Mesothelial cell of epicardium (in vitro differentiated cells): ENCODE results near the gene LRRFIP2. TPM values are rescaled to one million over a fixed set of nuclear protein-coding genes. Genes with fewer than 3 reads are reported as not detected.

Source experiments
- DNase-seq, 2 experiments: peaks; one replicate each; pipeline ENCODE4 v3.0.0; 2021; ENCODE audit warnings: low spot score in 2 of 2; ENCODE audit not compliant: unreplicated experiment in 2 of 2
- H3K27ac Mint-ChIP-seq: 2 replicates; pipeline ENCODE4 v1.8.0; 2021; ENCODE audit warnings: mixed read lengths
- H3K27me3 Mint-ChIP-seq: 2 replicates; pipeline ENCODE4 v1.8.0; 2021; ENCODE audit warnings: low read depth, mixed read lengths
- H3K36me3 Mint-ChIP-seq: 2 replicates; pipeline ENCODE4 v1.8.0; 2021; ENCODE audit warnings: mixed read lengths
- H3K4me1 Mint-ChIP-seq: 2 replicates; pipeline ENCODE4 v1.8.0; 2021; ENCODE audit warnings: mixed read lengths
- H3K4me3 Mint-ChIP-seq: 2 replicates; pipeline ENCODE4 v1.8.0; 2021; ENCODE audit warnings: mild to moderate bottlenecking, moderate library complexity, mixed read lengths
- H3K9me3 Mint-ChIP-seq: 2 replicates; pipeline ENCODE4 v1.8.0; 2021; ENCODE audit warnings: mixed read lengths
- total RNA-seq: library from RNA; stranded (reverse); gene quantifications from 3 replicates; pipeline ENCODE4 v1.2.1, GENCODE V29; 2021
- TF ChIP-seq, protein P1 (sequence below): fragments of 200-600 bp; sonication (generic); IDR thresholded peaks from one replicate; pipeline ENCODE4 v1.5.0; 2021; ENCODE audit warnings: antibody characterized with exemption; ENCODE audit not compliant: unreplicated experiment

Gene LRRFIP2
- total RNA-seq, 1 donor from 2014 or later: 41.7 TPM

DNA sequence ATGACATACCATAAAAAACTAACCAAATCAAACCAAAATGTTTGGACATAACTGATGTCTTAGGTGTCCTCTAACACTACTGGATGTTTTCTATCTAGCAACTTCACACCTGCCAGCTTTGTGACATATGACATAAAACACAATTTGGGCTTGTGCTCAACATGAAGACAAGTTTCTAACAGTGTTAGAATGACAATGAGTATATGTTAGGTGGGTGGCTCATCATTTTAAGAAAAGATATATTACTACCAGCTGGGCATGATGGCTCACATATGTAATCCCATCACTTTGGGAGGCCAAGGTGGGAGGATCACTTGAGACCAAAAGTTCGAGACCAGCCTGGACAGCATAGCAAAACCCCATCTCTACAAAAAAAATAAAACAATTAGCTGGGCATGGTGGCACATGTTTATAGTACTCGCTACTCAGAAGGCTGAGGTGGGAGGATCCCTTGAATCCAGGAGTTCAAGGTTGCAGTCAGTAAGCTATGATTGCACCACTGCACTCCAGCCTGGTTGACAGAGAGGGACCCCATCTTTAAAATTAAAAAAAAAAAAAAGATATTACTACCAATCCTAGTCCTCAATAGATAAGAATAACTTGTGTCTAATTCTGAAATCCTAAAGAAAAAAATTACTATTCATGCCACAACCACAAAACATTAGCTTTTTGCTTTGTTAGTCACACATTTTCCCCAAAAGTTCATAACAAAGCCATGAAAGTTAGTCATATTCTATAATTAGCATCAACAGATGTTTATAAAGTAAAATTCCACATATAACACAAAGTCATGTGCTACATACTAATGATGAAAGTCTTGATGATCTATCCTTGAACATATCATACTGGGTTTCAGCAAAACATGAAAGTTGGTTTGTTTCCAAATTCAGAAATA lies 59.9 kb downstream of the LRRFIP2 start:
- Mint-ChIP-seq H3K36me3 (peaks cover 1% of the 10 kb centered on the region), H3K4me3 (no peak overlapping the region), H3K27ac (no peak overlapping the region), H3K27me3 (no peaks in the 10 kb centered on the region), H3K9me3 (no peaks in the 10 kb centered on the region), H3K4me1 (peaks cover 7% of the 10 kb centered on the region)
- no peak for DNase-seq
- TF ChIP-seq, protein P1, sequence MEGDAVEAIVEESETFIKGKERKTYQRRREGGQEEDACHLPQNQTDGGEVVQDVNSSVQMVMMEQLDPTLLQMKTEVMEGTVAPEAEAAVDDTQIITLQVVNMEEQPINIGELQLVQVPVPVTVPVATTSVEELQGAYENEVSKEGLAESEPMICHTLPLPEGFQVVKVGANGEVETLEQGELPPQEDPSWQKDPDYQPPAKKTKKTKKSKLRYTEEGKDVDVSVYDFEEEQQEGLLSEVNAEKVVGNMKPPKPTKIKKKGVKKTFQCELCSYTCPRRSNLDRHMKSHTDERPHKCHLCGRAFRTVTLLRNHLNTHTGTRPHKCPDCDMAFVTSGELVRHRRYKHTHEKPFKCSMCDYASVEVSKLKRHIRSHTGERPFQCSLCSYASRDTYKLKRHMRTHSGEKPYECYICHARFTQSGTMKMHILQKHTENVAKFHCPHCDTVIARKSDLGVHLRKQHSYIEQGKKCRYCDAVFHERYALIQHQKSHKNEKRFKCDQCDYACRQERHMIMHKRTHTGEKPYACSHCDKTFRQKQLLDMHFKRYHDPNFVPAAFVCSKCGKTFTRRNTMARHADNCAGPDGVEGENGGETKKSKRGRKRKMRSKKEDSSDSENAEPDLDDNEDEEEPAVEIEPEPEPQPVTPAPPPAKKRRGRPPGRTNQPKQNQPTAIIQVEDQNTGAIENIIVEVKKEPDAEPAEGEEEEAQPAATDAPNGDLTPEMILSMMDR: no peak

DNA sequence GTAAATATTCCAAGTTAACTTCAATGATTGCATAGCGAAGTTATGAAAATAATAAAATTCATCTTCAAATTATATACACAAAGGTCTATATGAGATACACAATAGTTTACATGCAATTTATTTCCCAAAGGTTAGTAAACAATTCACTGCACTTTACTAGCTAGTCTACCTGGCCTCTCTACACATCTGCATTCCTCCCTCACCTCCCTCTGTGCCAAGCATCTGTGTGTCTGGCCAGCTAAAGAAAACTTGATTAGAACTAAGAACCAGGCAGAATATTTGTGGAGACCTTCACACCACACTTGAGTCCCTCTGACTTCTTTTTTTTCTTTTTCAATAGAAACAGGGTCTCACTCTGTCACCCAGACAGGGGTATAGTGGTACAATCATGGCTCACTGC lies 61.4 kb downstream of the LRRFIP2 start:
- TF ChIP-seq, protein P1: no peak
- H3K27ac Mint-ChIP-seq: no peak overlapping the region
- peaks cover 10% of the 10 kb centered on the region for H3K4me1 Mint-ChIP-seq
- peaks cover 1% of the 10 kb centered on the region for H3K36me3 Mint-ChIP-seq
- H3K9me3 Mint-ChIP-seq: no peaks in the 10 kb centered on the region
- H3K4me3 Mint-ChIP-seq: no peak overlapping the region
- no peaks in the 10 kb centered on the region for H3K27me3 Mint-ChIP-seq
- DNase-seq: no peak

DNA sequence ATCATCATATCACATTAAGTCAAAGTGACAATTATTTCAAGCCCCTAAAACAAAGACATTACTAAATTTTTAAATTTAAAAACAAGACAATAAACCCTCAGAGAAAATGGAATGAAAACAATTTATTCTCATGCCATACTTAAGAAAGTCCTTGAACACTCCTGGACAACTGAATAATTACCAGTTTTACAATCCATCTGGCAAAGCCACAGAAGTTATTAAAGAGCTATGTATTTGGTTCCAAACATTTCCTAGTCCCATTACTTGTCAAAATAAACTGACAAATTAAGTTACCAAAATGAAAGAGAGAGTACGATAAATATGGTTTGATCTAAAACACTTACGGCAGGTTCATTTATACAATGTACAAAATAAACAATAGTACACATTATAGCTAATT lies 63.2 kb downstream of the LRRFIP2 start:
- Mint-ChIP-seq H3K27me3 (no peaks in the 10 kb centered on the region), H3K36me3 (peaks cover 1% of the 10 kb centered on the region), H3K4me1 (peaks cover 10% of the 10 kb centered on the region), H3K9me3 (no peaks in the 10 kb centered on the region), H3K27ac (no peak overlapping the region), H3K4me3 (no peak overlapping the region)
- no peak for DNase-seq
- TF ChIP-seq, protein P1: no peak

DNA sequence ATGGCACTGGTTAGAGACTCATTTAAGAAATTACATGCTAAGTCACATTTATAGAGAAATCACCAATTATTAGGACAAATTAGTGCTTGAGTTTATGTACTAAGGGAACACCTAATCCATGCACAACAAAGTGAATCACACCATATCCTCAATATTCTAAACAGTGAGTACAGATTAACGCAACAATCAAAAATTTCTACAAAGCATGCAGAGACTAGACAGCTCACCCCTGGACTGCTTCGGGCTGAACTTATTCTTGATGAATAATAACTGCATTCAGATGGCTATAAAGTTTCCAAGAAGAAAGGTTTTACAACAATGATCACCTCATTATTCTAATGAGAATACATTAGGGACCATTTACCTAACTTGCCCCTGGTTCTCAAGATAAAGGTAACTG lies 66.5 kb downstream of the LRRFIP2 start:
- no peak overlapping the region for H3K27ac Mint-ChIP-seq

DNA sequence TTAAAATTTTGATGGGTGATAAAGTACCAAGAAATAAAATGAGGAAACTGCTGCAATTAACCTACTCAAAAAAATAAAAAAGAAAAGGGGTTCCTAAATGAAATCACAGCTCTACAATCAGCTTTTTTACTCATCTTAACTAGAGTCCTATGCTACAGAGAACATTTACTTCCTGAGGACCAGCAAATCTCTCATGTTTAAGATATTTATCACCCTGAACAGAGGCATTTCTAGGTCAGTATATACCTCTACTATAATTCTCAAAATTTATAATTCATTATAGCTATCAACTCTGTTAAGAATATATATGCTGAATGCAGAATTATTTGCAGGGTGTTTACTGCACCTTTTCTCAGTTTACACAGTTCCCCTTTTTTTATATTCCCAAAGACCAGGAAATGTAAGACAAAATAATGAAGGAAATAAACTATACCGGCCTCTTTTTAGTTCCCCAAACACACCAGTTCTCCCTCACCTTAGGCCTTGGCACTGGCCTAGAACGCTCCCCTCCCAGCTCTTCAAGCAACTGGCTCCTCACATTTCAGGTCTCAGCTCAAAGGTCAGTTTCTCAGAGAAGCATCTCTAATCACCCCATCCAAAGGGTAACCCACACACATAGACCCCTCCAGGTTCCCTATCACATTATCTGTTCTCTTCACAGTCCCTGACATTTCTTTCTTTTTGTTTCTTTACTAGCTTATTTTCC lies 71.1 kb downstream of the LRRFIP2 start:
- Mint-ChIP-seq H3K27me3 (no peaks in the 10 kb centered on the region), H3K27ac (peak overlapping the region; percentile 68), H3K4me3 (no peak overlapping the region), H3K4me1 (peaks cover 8% of the 10 kb centered on the region), H3K9me3 (no peaks in the 10 kb centered on the region), H3K36me3 (peaks cover 2% of the 10 kb centered on the region)
- DNase-seq: no peak
- TF ChIP-seq, protein P1: no peak

More for the DNA sequence above, 66.5 kb downstream of the LRRFIP2 start:
- TF ChIP-seq, protein P1: no peak
- no peak for DNase-seq
- H3K27me3 Mint-ChIP-seq: no peaks in the 10 kb centered on the region
- H3K4me3 Mint-ChIP-seq: no peak overlapping the region
- H3K36me3 Mint-ChIP-seq: no peaks in the 10 kb centered on the region
- H3K4me1 Mint-ChIP-seq: peaks cover 11% of the 10 kb centered on the region
- H3K9me3 Mint-ChIP-seq: no peaks in the 10 kb centered on the region
